Fibroblast of villous mesenchyme (primary cell): ENCODE measurements around the gene GNAL. TPM values are rescaled to one million over a fixed set of nuclear protein-coding genes. Genes with fewer than 3 reads are reported as not detected.
A peak's percentile ranks its signal among the peaks of the same experiment; 100 is the strongest.

Experiments used
- DNase-seq: peaks from one replicate; pipeline ENCODE4 v3.0.0-alpha.2; 2010; ENCODE audit warnings: low read depth
- H3K4me3 ChIP-seq: 2 replicates; pipeline ENCODE4 v1.5.1; 2011; ENCODE audit warnings: low read depth, mild to moderate bottlenecking, low read length
- total RNA-seq: library from RNA; depleted of rRNA; stranded (reverse); fragments of >200 nt; gene quantifications from 2 replicates; pipeline ENCODE4 v1.2.3, GENCODE V29; 2012
- TF ChIP-seq, protein P1 (sequence below): IDR thresholded peaks from 2 replicates; pipeline ENCODE4 v1.5.1; 2012; ENCODE audit warnings: low read depth, mild to moderate bottlenecking, low read length; ENCODE audit not compliant: insufficient read depth

GNAL gene
- total RNA-seq, 1 donor = under 0.01 TPM

GRCh38 chr18:11925800-11926481 lies 236.9 kb downstream of the GNAL start:
- H3K4me3 ChIP-seq = no peak overlapping the region
- DNase-seq = peak; percentile 83
- TF ChIP-seq, protein P1, sequence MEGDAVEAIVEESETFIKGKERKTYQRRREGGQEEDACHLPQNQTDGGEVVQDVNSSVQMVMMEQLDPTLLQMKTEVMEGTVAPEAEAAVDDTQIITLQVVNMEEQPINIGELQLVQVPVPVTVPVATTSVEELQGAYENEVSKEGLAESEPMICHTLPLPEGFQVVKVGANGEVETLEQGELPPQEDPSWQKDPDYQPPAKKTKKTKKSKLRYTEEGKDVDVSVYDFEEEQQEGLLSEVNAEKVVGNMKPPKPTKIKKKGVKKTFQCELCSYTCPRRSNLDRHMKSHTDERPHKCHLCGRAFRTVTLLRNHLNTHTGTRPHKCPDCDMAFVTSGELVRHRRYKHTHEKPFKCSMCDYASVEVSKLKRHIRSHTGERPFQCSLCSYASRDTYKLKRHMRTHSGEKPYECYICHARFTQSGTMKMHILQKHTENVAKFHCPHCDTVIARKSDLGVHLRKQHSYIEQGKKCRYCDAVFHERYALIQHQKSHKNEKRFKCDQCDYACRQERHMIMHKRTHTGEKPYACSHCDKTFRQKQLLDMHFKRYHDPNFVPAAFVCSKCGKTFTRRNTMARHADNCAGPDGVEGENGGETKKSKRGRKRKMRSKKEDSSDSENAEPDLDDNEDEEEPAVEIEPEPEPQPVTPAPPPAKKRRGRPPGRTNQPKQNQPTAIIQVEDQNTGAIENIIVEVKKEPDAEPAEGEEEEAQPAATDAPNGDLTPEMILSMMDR = no peak

- TF ChIP-seq, protein P1 = no peak
- no peak overlapping the region for H3K4me3 ChIP-seq
- no peak for DNase-seq
Measured at GRCh38 chr18:11927497-11927896, 238.4 kb downstream of the GNAL start.

DNA sequence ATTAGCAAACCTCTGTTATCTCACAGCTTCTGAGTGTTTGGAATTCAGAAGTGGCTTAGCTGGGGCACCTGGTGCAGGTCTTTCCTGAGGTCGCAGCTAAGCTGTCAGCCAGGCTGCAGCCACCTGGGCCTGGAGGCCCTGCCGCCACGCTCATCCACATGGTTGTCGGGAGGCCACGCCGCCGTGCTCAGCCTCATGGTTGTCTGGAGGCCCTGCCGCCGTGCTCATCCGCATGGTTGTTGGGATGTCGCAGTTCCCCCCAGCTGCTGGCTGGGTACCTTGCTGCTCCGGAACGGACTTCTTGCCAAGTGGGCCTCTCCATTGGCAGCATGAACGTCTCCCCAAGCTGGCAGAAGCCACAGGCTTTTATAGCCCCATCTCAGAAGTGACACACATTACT lies 243.3 kb downstream of the GNAL start:
- DNase-seq = no peak
- H3K4me3 ChIP-seq = no peak overlapping the region
- TF ChIP-seq, protein P1 = no peak

Other genes with a start within 250 kb of the GNAL start
- not detected in 2 replicates for gene SLC35G4, start 79.7 kb upstream of the GNAL start, total RNA-seq
- 38.7 and 40.6 TPM in 2 replicates for gene CHMP1B, start 162.1 kb downstream of the GNAL start, total RNA-seq
- 21.9 and 27.2 TPM in 2 replicates for gene MPPE1, start 219.1 kb downstream of the GNAL start, total RNA-seq